ENCODE measurements around the gene HSD3B2. TPM values are rescaled to one million over a fixed set of nuclear protein-coding genes. Genes with fewer than 3 reads are reported as not detected.

HSD3B2 gene
- total RNA-seq, 2 donors from 2014 or later = 0.62 TPM; not detected in 1

DNA sequence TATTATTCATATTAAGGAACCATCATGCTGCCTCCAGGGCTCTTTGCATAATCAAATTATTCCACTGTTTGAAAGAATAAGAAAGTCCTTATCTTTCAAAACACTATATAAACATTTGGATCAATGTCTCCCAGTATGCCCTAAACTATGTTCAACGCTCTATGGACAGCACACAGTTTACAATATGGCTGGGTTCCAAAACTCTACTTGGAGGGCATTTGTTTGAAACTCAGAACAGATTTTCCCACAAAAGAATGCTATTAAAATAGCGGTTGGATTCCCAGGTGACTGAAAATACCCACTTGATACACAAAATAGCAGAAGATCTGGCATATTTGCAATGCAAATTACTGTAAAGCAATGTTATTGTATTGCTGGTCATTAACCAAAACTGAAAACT is 43.1 kb upstream of the HSD3B2 start:
- 15% methylated on average over 2 of the region's 2 CpGs for WGBS
- Histone ChIP-seq H3K27me3 (replicated peaks; ENCODE audit: insufficient read depth) (no peaks in the 10 kb centered on the region), H3K4me3 (no peak overlapping the region), H3K36me3 (no peaks in the 10 kb centered on the region), H3K27ac (no peak overlapping the region), H3K4me1 (replicated peaks) (peaks cover 7% of the 10 kb centered on the region), H3K9me3 (no peaks in the 10 kb centered on the region)
- TF ChIP-seq POLR2A (IDR thresholded peaks at IDR 0.05) = no peak
- DNase-seq (ENCODE audit: low spot score) = no peak
- intact Hi-C loops (cut with DNase I) = loop anchor here (10.0 kb wide), 1 partner anchor 303 kb away; no protein-coding TSS in a partner anchor

DNA sequence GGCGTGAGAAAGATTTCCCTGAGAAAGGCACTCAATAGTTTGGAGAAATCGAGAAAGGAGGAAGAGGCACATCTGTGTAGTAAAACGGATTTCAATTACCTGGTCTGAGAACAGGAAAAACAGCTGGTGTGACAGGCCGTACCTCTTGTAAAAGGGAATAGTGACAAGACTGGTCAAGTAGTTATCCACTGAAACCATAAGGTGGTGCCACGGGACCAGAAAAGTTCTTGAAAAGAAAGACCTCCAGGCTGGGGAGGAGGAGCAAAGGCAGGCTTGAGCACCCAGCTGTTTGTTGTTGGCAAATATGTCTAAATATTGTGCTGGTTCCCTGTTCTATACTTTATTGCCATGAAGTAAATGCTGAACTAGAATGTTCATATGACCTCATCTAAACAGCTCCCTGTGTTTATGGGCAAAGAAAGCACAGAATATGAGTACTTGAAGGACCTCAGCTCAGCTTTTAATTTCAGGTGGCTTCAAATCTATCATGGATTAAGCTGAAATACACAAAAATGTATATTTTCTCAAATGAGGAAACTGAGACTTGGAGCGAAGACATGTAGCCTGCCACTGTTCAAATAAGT is 42.4 kb upstream of the HSD3B2 start:
- WGBS = 25% methylated on average over 6 of the region's 6 CpGs
- intact Hi-C loops (cut with DNase I) = loop anchor here (10.0 kb wide), 1 partner anchor 302 kb away; no protein-coding TSS in a partner anchor
- Histone ChIP-seq H3K4me1 (replicated peaks) (peaks cover 7% of the 10 kb centered on the region), H3K27ac (no peak overlapping the region), H3K4me3 (no peak overlapping the region), H3K36me3 (no peaks in the 10 kb centered on the region), H3K27me3 (replicated peaks; ENCODE audit: insufficient read depth) (no peaks in the 10 kb centered on the region), H3K9me3 (no peaks in the 10 kb centered on the region)
- DNase-seq (ENCODE audit: low spot score) = peak; percentile 75
- TF ChIP-seq POLR2AphosphoS5 (IDR thresholded peaks at IDR 0.05) (peak; percentile 72), POLR2A (IDR thresholded peaks at IDR 0.05) (no peak)
- TF ChIP-seq, protein P1, sequence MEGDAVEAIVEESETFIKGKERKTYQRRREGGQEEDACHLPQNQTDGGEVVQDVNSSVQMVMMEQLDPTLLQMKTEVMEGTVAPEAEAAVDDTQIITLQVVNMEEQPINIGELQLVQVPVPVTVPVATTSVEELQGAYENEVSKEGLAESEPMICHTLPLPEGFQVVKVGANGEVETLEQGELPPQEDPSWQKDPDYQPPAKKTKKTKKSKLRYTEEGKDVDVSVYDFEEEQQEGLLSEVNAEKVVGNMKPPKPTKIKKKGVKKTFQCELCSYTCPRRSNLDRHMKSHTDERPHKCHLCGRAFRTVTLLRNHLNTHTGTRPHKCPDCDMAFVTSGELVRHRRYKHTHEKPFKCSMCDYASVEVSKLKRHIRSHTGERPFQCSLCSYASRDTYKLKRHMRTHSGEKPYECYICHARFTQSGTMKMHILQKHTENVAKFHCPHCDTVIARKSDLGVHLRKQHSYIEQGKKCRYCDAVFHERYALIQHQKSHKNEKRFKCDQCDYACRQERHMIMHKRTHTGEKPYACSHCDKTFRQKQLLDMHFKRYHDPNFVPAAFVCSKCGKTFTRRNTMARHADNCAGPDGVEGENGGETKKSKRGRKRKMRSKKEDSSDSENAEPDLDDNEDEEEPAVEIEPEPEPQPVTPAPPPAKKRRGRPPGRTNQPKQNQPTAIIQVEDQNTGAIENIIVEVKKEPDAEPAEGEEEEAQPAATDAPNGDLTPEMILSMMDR (IDR thresholded peaks at IDR 0.05) = peak in 3 of 4 experiments; percentile 44 to 63 (median 49)

DNA sequence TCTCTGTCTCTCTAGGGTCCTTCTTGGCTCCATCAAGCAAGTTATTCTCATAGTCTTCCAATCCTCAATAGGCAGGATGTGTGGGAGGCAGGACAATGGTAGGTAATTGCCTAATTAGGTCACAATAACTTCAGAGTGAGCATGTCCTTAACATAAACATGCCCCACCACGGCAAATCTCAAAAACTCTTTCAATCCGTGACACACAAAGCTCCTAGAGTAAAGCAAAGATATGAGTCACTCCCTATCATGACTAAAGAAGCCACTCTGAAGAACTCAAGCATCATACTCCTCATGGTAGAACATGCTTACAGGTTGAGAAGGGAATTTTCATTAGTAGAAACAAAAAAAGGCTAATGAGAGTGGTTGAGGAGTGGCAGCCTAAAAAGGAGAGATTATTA is 41.5 kb upstream of the HSD3B2 start:
- H3K9me3 ChIP-seq = no peaks in the 10 kb centered on the region
- H3K27ac ChIP-seq = no peak overlapping the region
- peaks cover 7% of the 10 kb centered on the region for H3K4me1 ChIP-seq (replicated peaks)
- no peaks in the 10 kb centered on the region for H3K36me3 ChIP-seq
- no peak overlapping the region for H3K4me3 ChIP-seq
- TF ChIP-seq, protein P1 (IDR thresholded peaks at IDR 0.05) = no peak
- TF ChIP-seq POLR2AphosphoS5 (IDR thresholded peaks at IDR 0.05) (no peak), POLR2A (IDR thresholded peaks at IDR 0.05) (no peak)
- WGBS = 37% methylated on average over 2 of the region's 2 CpGs
- no peaks in the 10 kb centered on the region for H3K27me3 ChIP-seq (replicated peaks; ENCODE audit: insufficient read depth)
- no peak for DNase-seq (ENCODE audit: low spot score)
- intact Hi-C loops (cut with DNase I) = loop anchor here (10.0 kb wide), 1 partner anchor 301 kb away; no protein-coding TSS in a partner anchor

DNA sequence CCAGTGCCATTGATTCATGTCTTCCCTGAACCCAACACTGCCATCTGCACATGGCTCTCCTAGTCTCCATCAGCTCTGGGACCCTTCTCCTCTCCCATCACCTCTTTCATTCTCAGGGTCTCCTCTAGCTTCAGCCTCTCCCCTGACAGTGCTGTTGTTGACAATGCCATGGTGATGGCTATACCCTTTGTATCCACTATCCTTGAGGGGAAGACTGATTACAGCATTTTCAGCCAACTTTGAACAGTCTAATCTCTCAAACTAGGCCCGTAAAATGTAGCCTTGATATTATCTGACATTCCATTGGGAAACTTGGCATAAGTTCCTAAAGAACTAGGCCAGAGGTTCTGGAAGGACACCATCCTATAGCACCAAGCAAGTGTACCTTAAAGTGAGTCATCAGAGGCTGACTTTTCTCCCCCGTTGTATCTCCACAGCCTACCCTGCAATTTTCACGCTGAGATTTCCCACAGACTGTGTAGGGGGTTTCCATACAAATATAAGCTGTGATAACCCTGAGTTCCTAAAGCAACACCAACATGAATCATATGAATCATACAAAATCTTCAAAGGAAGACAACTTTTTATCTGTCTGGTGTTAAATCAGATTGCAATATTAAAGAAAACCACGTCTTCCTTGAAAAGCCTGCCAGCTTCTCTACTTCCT is 40.6 kb upstream of the HSD3B2 start:
- 15% methylated on average over 4 of the region's 4 CpGs for WGBS
- peaks cover 7% of the 10 kb centered on the region for H3K4me1 ChIP-seq (replicated peaks)
- TF ChIP-seq POLR2A (IDR thresholded peaks at IDR 0.05) (no peak), POLR2AphosphoS5 (IDR thresholded peaks at IDR 0.05) (no peak)
- TF ChIP-seq, protein P1 (IDR thresholded peaks at IDR 0.05) = no peak
- no peak overlapping the region for H3K27ac ChIP-seq
- no peaks in the 10 kb centered on the region for H3K27me3 ChIP-seq (replicated peaks; ENCODE audit: insufficient read depth)
- H3K4me3 ChIP-seq = no peak overlapping the region
- H3K36me3 ChIP-seq = no peaks in the 10 kb centered on the region
- DNase-seq (ENCODE audit: low spot score) = no peak
- intact Hi-C loops (cut with DNase I) = loop anchor here (10.0 kb wide), 1 partner anchor 300 kb away; no protein-coding TSS in a partner anchor
- H3K9me3 ChIP-seq = no peaks in the 10 kb centered on the region

DNA sequence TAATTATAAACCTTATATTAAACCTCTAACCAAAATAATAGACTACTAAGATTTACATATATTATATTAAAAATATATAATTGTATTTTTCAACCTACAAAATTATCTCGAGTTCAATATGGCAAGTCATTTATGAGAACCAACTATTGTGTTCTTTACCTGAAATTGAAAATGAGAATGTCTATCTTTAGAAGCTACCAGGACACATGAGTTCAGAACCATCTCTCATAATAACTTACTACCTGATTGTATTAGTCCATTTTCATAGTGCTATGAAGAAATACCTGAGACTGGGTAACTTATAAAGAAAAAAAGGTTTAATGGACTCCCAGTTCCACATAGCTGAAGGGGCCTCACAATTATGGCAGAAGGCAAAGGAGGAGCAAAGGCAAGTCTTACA is 39.6 kb upstream of the HSD3B2 start:
- Histone ChIP-seq H3K27ac (no peak overlapping the region), H3K4me1 (replicated peaks) (peaks cover 7% of the 10 kb centered on the region), H3K4me3 (no peak overlapping the region), H3K27me3 (replicated peaks; ENCODE audit: insufficient read depth) (no peaks in the 10 kb centered on the region), H3K36me3 (no peaks in the 10 kb centered on the region), H3K9me3 (no peaks in the 10 kb centered on the region)
- DNase-seq (ENCODE audit: low spot score) = no peak
- intact Hi-C loops (cut with DNase I) = loop anchor here (10.0 kb wide), 1 partner anchor 299 kb away; no protein-coding TSS in a partner anchor
- TF ChIP-seq POLR2AphosphoS5 (IDR thresholded peaks at IDR 0.05) (no peak), POLR2A (IDR thresholded peaks at IDR 0.05) (no peak)
- TF ChIP-seq, protein P1 (IDR thresholded peaks at IDR 0.05) = no peak
- 95% methylated on average over 1 of the region's 1 CpG for WGBS
